Astrocyte (in vitro differentiated cells and primary cell): Measurements from ENCODE around the gene RNU6-1. TPM values are rescaled to one million over a fixed set of nuclear protein-coding genes. Genes with fewer than 3 reads are reported as not detected.
A peak's percentile ranks its signal among the peaks of the same experiment; 100 is the strongest.

Experiments used
- DNase-seq: peaks from one replicate; pipeline ENCODE4 v3.0.0-alpha.2; 2010; ENCODE audit warnings: low read depth
- FAIRE-seq: peaks from 2 replicates; lab custom pipeline; 2011; peaks lifted over from hg19 to GRCh38; lab: Jason Lieb, UNC
- H2AFZ ChIP-seq: 2 replicates; pipeline ENCODE4 v1.6.0; 2012; ENCODE audit warnings: low read depth, low read length, inconsistent platforms
- H3K27ac ChIP-seq: 2 replicates; pipeline ENCODE4 v1.5.1; 2011; ENCODE audit warnings: low read depth, low read length, inconsistent platforms
- H3K27me3 ChIP-seq: 2 replicates; pipeline ENCODE4 v1.6.0; 2011; ENCODE audit warnings: low read length, inconsistent platforms; ENCODE audit not compliant: insufficient read depth
- H3K36me3 ChIP-seq: 2 replicates; pipeline ENCODE4 v1.5.1; 2011; ENCODE audit warnings: low read length, inconsistent platforms; ENCODE audit not compliant: insufficient read depth
- H3K4me1 ChIP-seq: 2 replicates; pipeline ENCODE4 v1.5.1; 2011; ENCODE audit warnings: low read length, inconsistent platforms; ENCODE audit not compliant: insufficient read depth
- H3K4me2 ChIP-seq: 2 replicates; pipeline ENCODE4 v1.6.0; 2012; ENCODE audit warnings: low read length, inconsistent platforms
- H3K4me3 ChIP-seq: 2 replicates; pipeline ENCODE4 v1.5.1; 2011; ENCODE audit warnings: low read depth, mild to moderate bottlenecking, low read length, inconsistent platforms; ENCODE audit not compliant: insufficient read depth
- H3K79me2 ChIP-seq: 2 replicates; pipeline ENCODE4 v1.6.0; 2012; ENCODE audit warnings: mild to moderate bottlenecking, low read length, inconsistent platforms; ENCODE audit not compliant: insufficient read depth
- H3K9ac ChIP-seq: 2 replicates; pipeline ENCODE4 v1.6.0; 2012; ENCODE audit warnings: mild to moderate bottlenecking, low read length, inconsistent platforms
- H3K9me3 ChIP-seq: 2 replicates; pipeline ENCODE4 v1.5.1; 2012; ENCODE audit warnings: low read depth, mild to moderate bottlenecking, low read length, inconsistent platforms; ENCODE audit not compliant: insufficient read depth
- H4K20me1 ChIP-seq: 2 replicates; pipeline ENCODE4 v1.6.0; 2012; ENCODE audit warnings: low read length, inconsistent platforms; ENCODE audit not compliant: insufficient read depth
- H3K27ac Mint-ChIP-seq: one replicate; pipeline ENCODE4 v1.8.0; 2021; ENCODE audit warnings: mild to moderate bottlenecking, mixed read lengths; ENCODE audit not compliant: unreplicated experiment
- H3K27me3 Mint-ChIP-seq: one replicate; pipeline ENCODE4 v1.8.0; 2021; ENCODE audit warnings: low read depth, mixed read lengths; ENCODE audit not compliant: unreplicated experiment
- H3K36me3 Mint-ChIP-seq: one replicate; pipeline ENCODE4 v1.8.0; 2021; ENCODE audit warnings: low read depth, mixed read lengths; ENCODE audit not compliant: unreplicated experiment
- H3K4me1 Mint-ChIP-seq: one replicate; pipeline ENCODE4 v1.8.0; 2021; ENCODE audit warnings: low read depth, mixed read lengths; ENCODE audit not compliant: unreplicated experiment
- H3K4me3 Mint-ChIP-seq: one replicate; pipeline ENCODE4 v1.8.0; 2021; ENCODE audit warnings: mild to moderate bottlenecking, moderate library complexity, mixed read lengths; ENCODE audit not compliant: unreplicated experiment
- H3K9me3 Mint-ChIP-seq: one replicate; pipeline ENCODE4 v1.8.0; 2021; ENCODE audit warnings: mild to moderate bottlenecking, mixed read lengths; ENCODE audit not compliant: unreplicated experiment
- EZH2 ChIP-seq: IDR thresholded peaks from 2 replicates; pipeline ENCODE4 v1.6.1; 2012; ENCODE audit warnings: mild to moderate bottlenecking, low read length, inconsistent platforms; ENCODE audit not compliant: insufficient read depth
- total RNA-seq: library from RNA; stranded (reverse); gene quantifications from 2 replicates; pipeline ENCODE4 v1.2.1, GENCODE V29; 2021
- TF ChIP-seq, protein P1 (sequence below): IDR thresholded peaks from 2 replicates; pipeline ENCODE4 v1.5.1; 2011; ENCODE audit warnings: low read depth, mild to moderate bottlenecking, inconsistent platforms, low read length, moderate library complexity; ENCODE audit not compliant: insufficient read depth

RNU6-1 gene
- total RNA-seq, 1 donor from 2014 or later: not detected

DNA sequence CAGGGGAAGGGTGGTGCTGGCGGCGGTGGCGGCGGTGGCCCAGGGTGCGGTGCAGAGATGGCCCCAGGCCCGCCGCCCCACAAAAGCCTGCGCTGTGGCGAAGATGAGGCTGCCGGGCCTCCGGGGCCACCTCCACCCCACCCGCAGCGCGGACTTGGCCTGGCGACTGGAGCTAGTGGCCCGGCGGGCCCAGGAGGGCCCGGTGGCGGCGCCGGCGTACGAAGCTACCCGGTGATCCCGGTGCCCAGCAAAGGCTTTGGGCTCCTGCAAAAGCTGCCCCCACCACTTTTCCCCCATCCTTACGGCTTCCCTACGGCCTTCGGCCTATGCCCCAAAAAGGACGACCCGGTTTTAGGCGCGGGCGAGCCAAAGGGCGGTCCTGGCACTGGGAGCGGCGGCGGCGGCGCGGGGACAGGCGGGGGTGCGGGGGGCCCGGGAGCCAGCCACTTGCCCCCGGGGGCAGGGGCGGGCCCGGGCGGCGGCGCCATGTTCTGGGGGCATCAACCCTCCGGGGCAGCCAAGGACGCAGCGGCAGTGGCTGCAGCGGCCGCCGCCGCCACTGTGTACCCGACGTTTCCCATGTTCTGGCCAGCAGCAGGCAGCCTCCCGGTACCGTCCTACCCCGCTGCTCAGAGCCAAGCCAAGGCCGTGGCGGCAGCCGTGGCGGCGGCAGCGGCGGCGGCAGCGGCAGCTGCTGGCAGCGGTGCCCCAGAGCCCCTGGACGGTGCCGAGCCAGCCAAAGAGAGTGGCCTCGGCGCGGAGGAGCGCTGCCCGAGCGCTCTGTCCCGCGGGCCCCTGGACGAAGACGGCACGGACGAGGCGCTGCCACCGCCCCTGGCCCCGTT is 12.9 kb downstream of the RNU6-1 start:
- Mint-ChIP-seq H3K9me3 (peaks cover 24% of the 10 kb centered on the region), H3K27me3 (peaks cover 62% of the 10 kb centered on the region), H3K27ac (no peak overlapping the region), H3K4me1 (peaks cover 2% of the 10 kb centered on the region), H3K4me3 (no peak overlapping the region), H3K36me3 (no peaks in the 10 kb centered on the region)
- DNase-seq: no peak
- Histone ChIP-seq H3K4me1 (peaks cover 7% of the 10 kb centered on the region), H3K27me3 (peaks cover 77% of the 10 kb centered on the region), H3K27ac (no peak overlapping the region), H2AFZ (no peak overlapping the region), H3K4me2 (no peak overlapping the region), H3K9me3 (peaks cover 9% of the 10 kb centered on the region), H3K9ac (no peak overlapping the region), H3K79me2 (no peaks in the 10 kb centered on the region), H3K4me3 (no peak overlapping the region), H4K20me1 (peaks cover 19% of the 10 kb centered on the region), H3K36me3 (no peaks in the 10 kb centered on the region)
- FAIRE-seq: no peak
- TF ChIP-seq, protein P1, sequence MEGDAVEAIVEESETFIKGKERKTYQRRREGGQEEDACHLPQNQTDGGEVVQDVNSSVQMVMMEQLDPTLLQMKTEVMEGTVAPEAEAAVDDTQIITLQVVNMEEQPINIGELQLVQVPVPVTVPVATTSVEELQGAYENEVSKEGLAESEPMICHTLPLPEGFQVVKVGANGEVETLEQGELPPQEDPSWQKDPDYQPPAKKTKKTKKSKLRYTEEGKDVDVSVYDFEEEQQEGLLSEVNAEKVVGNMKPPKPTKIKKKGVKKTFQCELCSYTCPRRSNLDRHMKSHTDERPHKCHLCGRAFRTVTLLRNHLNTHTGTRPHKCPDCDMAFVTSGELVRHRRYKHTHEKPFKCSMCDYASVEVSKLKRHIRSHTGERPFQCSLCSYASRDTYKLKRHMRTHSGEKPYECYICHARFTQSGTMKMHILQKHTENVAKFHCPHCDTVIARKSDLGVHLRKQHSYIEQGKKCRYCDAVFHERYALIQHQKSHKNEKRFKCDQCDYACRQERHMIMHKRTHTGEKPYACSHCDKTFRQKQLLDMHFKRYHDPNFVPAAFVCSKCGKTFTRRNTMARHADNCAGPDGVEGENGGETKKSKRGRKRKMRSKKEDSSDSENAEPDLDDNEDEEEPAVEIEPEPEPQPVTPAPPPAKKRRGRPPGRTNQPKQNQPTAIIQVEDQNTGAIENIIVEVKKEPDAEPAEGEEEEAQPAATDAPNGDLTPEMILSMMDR: no peak
- TF ChIP-seq EZH2: peak; percentile 45

DNA sequence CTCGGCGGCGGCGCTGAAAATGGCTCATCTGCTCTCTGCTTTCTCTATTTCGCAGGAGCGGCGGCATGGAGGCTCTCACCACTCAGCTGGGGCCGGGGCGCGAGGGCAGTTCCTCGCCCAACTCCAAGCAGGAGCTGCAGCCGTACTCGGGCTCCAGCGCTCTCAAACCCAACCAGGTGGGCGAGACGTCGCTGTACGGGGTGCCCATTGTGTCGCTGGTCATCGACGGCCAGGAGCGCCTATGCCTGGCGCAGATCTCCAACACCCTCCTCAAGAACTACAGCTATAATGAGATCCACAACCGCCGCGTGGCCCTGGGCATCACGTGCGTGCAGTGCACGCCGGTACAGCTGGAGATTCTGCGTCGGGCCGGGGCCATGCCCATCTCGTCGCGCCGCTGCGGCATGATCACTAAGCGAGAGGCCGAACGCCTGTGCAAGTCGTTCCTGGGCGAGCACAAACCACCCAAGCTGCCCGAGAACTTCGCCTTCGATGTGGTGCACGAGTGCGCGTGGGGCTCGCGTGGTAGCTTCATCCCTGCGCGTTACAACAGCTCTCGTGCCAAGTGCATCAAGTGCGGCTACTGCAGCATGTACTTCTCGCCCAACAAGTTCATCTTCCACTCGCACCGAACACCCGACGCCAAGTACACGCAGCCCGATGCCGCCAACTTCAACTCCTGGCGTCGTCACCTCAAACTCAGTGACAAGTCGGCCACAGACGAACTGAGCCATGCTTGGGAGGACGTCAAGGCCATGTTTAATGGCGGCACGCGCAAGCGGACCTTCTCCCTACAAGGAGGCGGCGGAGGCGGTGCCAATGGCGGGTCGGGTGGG is 13.7 kb downstream of the RNU6-1 start:
- no peak for FAIRE-seq
- H3K4me1 ChIP-seq: peaks cover 7% of the 10 kb centered on the region

More for the DNA sequence above, 13.7 kb downstream of the RNU6-1 start:
- H3K27ac Mint-ChIP-seq: peak overlapping the region; percentile 89
- peak overlapping the region; percentile 60 for H3K4me2 ChIP-seq
- H3K4me3 Mint-ChIP-seq: no peak overlapping the region
- no peak overlapping the region for H3K27ac ChIP-seq
- no peak overlapping the region for H3K9ac ChIP-seq
- TF ChIP-seq EZH2: peak; percentile 97
- TF ChIP-seq, protein P1: no peak
- H3K9me3 ChIP-seq: peaks cover 9% of the 10 kb centered on the region
- no peak overlapping the region for H3K4me3 ChIP-seq
- peaks cover 26% of the 10 kb centered on the region for H3K9me3 Mint-ChIP-seq
- no peak overlapping the region for H2AFZ ChIP-seq
- DNase-seq: no peak
- H3K79me2 ChIP-seq: no peaks in the 10 kb centered on the region
- H3K27me3 Mint-ChIP-seq: peaks cover 64% of the 10 kb centered on the region
- peaks cover 23% of the 10 kb centered on the region for H4K20me1 ChIP-seq
- H3K4me1 Mint-ChIP-seq: peaks cover 2% of the 10 kb centered on the region
- peaks cover 1% of the 10 kb centered on the region for H3K36me3 Mint-ChIP-seq
- no peaks in the 10 kb centered on the region for H3K36me3 ChIP-seq
- peaks cover 77% of the 10 kb centered on the region for H3K27me3 ChIP-seq
